H9 (cell line): ENCODE data around the gene LENG1. TPM values are rescaled to one million over a fixed set of nuclear protein-coding genes. Genes with fewer than 3 reads are reported as not detected.

Experiments used
- DNase-seq: peaks from one replicate; pipeline ENCODE4 v3.0.0-alpha.2; 2017
- H2AFZ ChIP-seq: one replicate; pipeline ENCODE4 v1.6.1; 2013; ENCODE audit warnings: mild to moderate bottlenecking, low read length, control low read depth, moderate library complexity
- H2AK5ac ChIP-seq: 2 replicates; pipeline ENCODE4 v1.6.1; 2013; ENCODE audit warnings: low read length, control low read depth, mixed read lengths; ENCODE audit not compliant: insufficient read length
- H2BK120ac ChIP-seq: one replicate; pipeline ENCODE4 v1.6.1; 2013; ENCODE audit warnings: low read depth, mild to moderate bottlenecking, low read length, control low read depth, inconsistent platforms; ENCODE audit not compliant: poor library complexity, severe bottlenecking
- H2BK12ac ChIP-seq: 2 replicates; pipeline ENCODE4 v1.6.1; 2013; ENCODE audit warnings: low read length, control low read depth, mixed read lengths, low read depth; ENCODE audit not compliant: insufficient read length
- H2BK15ac ChIP-seq: 2 replicates; pipeline ENCODE4 v1.6.1; 2013; ENCODE audit warnings: low read depth, low read length, control low read depth
- H2BK20ac ChIP-seq: one replicate; pipeline ENCODE4 v1.6.1; 2013; ENCODE audit warnings: low read depth, mild to moderate bottlenecking, low read length, control low read depth, inconsistent platforms; ENCODE audit not compliant: poor library complexity, severe bottlenecking
- H2BK5ac ChIP-seq: 2 replicates; pipeline ENCODE4 v1.6.1; 2013; ENCODE audit warnings: low read length, control low read depth, mixed read lengths; ENCODE audit not compliant: insufficient read length
- H3K14ac ChIP-seq: 2 replicates; pipeline ENCODE4 v1.6.1; 2013; ENCODE audit warnings: low read length, control low read depth; ENCODE audit not compliant: insufficient read depth
- H3K18ac ChIP-seq: 2 replicates; pipeline ENCODE4 v1.6.1; 2013; ENCODE audit warnings: low read depth, mild to moderate bottlenecking, mixed read lengths, low read length, control low read depth; ENCODE audit not compliant: insufficient read length
- H3K23ac ChIP-seq: 2 replicates; pipeline ENCODE4 v1.6.1; 2013; ENCODE audit warnings: low read length, control low read depth, mixed read lengths, low read depth; ENCODE audit not compliant: insufficient read length
- H3K23me2 ChIP-seq: 2 replicates; pipeline ENCODE4 v1.6.1; 2013; ENCODE audit warnings: low read depth, mild to moderate bottlenecking, mixed read lengths, low read length, control low read depth; ENCODE audit not compliant: insufficient read length, poor library complexity, severe bottlenecking
- H3K27ac ChIP-seq: 2 replicates; pipeline ENCODE4 v1.5.1; 2013; ENCODE audit warnings: low read length, control low read depth, mixed read lengths, low read depth; ENCODE audit not compliant: insufficient read length
- H3K27me3 ChIP-seq: 2 replicates; pipeline ENCODE4 v1.6.1; 2013; ENCODE audit warnings: low read length, control low read depth, inconsistent platforms; ENCODE audit not compliant: insufficient read depth
- H3K4ac ChIP-seq: 2 replicates; pipeline ENCODE4 v1.6.1; 2013; ENCODE audit warnings: low read depth, mild to moderate bottlenecking, control low read depth, inconsistent platforms, low read length, moderate library complexity
- H3K4me1 ChIP-seq: 2 replicates; pipeline ENCODE4 v1.6.1; 2013; ENCODE audit warnings: low read length, control low read depth, inconsistent platforms; ENCODE audit not compliant: insufficient read depth
- H3K4me2 ChIP-seq: 2 replicates; pipeline ENCODE4 v1.6.1; 2013; ENCODE audit warnings: low read length, control low read depth, mixed read lengths; ENCODE audit not compliant: insufficient read length, insufficient read depth
- H3K56ac ChIP-seq: 2 replicates; pipeline ENCODE4 v1.6.1; 2013; ENCODE audit warnings: low read depth, mild to moderate bottlenecking, mixed read lengths, low read length, control low read depth; ENCODE audit not compliant: insufficient read length
- H3K79me1 ChIP-seq: 2 replicates; pipeline ENCODE4 v1.6.1; 2013; ENCODE audit warnings: low read depth, mild to moderate bottlenecking, moderate library complexity, low read length, control low read depth, inconsistent platforms; ENCODE audit not compliant: insufficient read depth, poor library complexity, severe bottlenecking
- H3K79me2 ChIP-seq: 2 replicates; pipeline ENCODE4 v1.6.1; 2013; ENCODE audit warnings: low read length, control low read depth, inconsistent platforms; ENCODE audit not compliant: insufficient read depth
- H3K9ac ChIP-seq: 2 replicates; pipeline ENCODE4 v1.6.1; 2013; ENCODE audit warnings: low read length, control low read depth, mixed read lengths; ENCODE audit not compliant: insufficient read length; ENCODE audit errors: extremely low read depth
- H3K9me3 ChIP-seq: one replicate; pipeline ENCODE4 v1.6.1; 2013; ENCODE audit warnings: low read depth, low read length, inconsistent platforms; ENCODE audit not compliant: control insufficient read depth
- H3T11ph ChIP-seq: one replicate; pipeline ENCODE4 v1.6.1; 2013; ENCODE audit warnings: mild to moderate bottlenecking, low read length, control low read depth, inconsistent platforms
- H4K20me1 ChIP-seq: one replicate; pipeline ENCODE4 v1.6.1; 2013; ENCODE audit not compliant: control insufficient read depth, insufficient read length, insufficient read depth
- H4K5ac ChIP-seq: 2 replicates; pipeline ENCODE4 v1.6.1; 2013; ENCODE audit warnings: low read depth, mild to moderate bottlenecking, mixed read lengths, low read length, control low read depth; ENCODE audit not compliant: insufficient read length
- H4K8ac ChIP-seq: replicated peaks from 2 replicates; pipeline ENCODE4 v1.6.1; 2013; ENCODE audit warnings: low read length, control low read depth, mixed read lengths, low read depth; ENCODE audit not compliant: insufficient read length
- H4K91ac ChIP-seq: 2 replicates; pipeline ENCODE4 v1.6.1; 2013; ENCODE audit warnings: low read depth, mild to moderate bottlenecking, moderate library complexity, mixed read lengths, low read length, control low read depth; ENCODE audit not compliant: insufficient read length
- H3K27ac Mint-ChIP-seq, 3 experiments: 2 replicates in 2 of 3; 3 replicates in 1 of 3; pipeline ENCODE4 v1.8.0; 2020 to 2021; ENCODE audit warnings: mixed read lengths in 3 of 3, mild to moderate bottlenecking in 1 of 3, moderate library complexity in 1 of 3
- H3K27me3 Mint-ChIP-seq: 2 replicates; pipeline ENCODE4 v1.8.0; 2021; ENCODE audit warnings: low read depth, mild to moderate bottlenecking, moderate library complexity, mixed read lengths
- H3K36me3 Mint-ChIP-seq, 3 experiments: 2 replicates in 2 of 3; 3 replicates in 1 of 3; pipeline ENCODE4 v1.8.0; 2020 to 2021; ENCODE audit warnings: low read depth in 3 of 3, mixed read lengths in 3 of 3; ENCODE audit not compliant: insufficient read depth in 1 of 3
- H3K4me1 Mint-ChIP-seq, 2 experiments: 2 replicates each; pipeline ENCODE4 v1.8.0; 2020; ENCODE audit warnings: mixed read lengths in 2 of 2
- H3K4me3 Mint-ChIP-seq, 2 experiments: 2 replicates in 1 of 2; 3 replicates in 1 of 2; pipeline ENCODE4 v1.8.0; 2020 to 2021; ENCODE audit warnings: mild to moderate bottlenecking in 2 of 2, mixed read lengths in 2 of 2, moderate library complexity in 1 of 2
- H3K9me3 Mint-ChIP-seq, 2 experiments: 2 replicates in 1 of 2; 3 replicates in 1 of 2; pipeline ENCODE4 v1.8.0; 2020; ENCODE audit warnings: mild to moderate bottlenecking in 2 of 2, mixed read lengths in 2 of 2, moderate library complexity in 1 of 2
- WGBS: extraction: QIAGEN DNeasy Blood & Tissue Kit; methylation state at CpG from one replicate; pipeline ENCODE4 v1.1.7; 2013; ENCODE audit warnings: missing lambda C conversion rate, low lambda C conversion rate, mixed read lengths; ENCODE audit not compliant: insufficient read length; ENCODE audit errors: extremely low coverage; 5-methylcytosine and 5-hydroxymethylcytosine counted together
- total RNA-seq: library from RNA; stranded (reverse); gene quantifications from 2 replicates; pipeline ENCODE4 v1.2.1, GENCODE V29; 2021
- TF ChIP-seq, protein P1 (sequence below): fragments of 200-600 bp; sonication (generic); conservative IDR thresholded peaks from 3 replicates; pipeline ENCODE4 v1.8.0; 2021; ENCODE audit warnings: antibody characterized with exemption, mild to moderate bottlenecking

Gene LENG1
- total RNA-seq, 1 experiment from 2014 or later: 7.1 TPM

DNA sequence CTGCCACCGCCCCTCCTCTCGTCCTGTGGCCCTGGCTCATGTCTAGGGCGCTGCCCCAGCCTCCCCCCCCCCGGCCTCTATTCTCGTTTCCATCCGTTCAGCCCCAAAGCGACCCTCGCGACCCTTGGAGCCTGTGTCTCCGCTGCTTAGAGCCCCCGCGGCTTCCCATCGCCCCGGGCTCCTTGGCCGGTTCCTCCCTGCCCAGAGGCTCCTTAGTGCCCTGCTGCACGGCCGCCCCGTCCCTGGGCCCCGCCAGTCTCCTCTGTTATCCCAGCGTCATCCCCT lies 31.1 kb downstream of the LENG1 start:
- no peak overlapping the region for H3K27ac ChIP-seq
- no peak overlapping the region for H3K23ac ChIP-seq
- no peak overlapping the region for H3K27ac Mint-ChIP-seq
- H3K18ac ChIP-seq: no peak overlapping the region
- no peaks in the 10 kb centered on the region for H3K27me3 ChIP-seq
- H3K79me1 ChIP-seq: no peaks in the 10 kb centered on the region
- no peaks in the 10 kb centered on the region for H3K4me1 ChIP-seq
- peaks cover 1% of the 10 kb centered on the region; the same call in 1 of the 2 replicates for H3K27me3 Mint-ChIP-seq
- H2BK15ac ChIP-seq: no peak overlapping the region
- peaks cover 1% of the 10 kb centered on the region for H3K9me3 ChIP-seq
- H2BK12ac ChIP-seq: no peak overlapping the region
- no peak overlapping the region for H3K56ac ChIP-seq
- H3K23me2 ChIP-seq: no peaks in the 10 kb centered on the region
- H3K4ac ChIP-seq: no peak overlapping the region
- no peak overlapping the region for H4K91ac ChIP-seq
- H3T11ph ChIP-seq: no peak overlapping the region
- H4K5ac ChIP-seq: no peak overlapping the region
- no peak overlapping the region for H3K9ac ChIP-seq
- no peaks in the 10 kb centered on the region for H3K4me1 Mint-ChIP-seq
- H3K4me3 Mint-ChIP-seq: no peak overlapping the region
- TF ChIP-seq, protein P1, sequence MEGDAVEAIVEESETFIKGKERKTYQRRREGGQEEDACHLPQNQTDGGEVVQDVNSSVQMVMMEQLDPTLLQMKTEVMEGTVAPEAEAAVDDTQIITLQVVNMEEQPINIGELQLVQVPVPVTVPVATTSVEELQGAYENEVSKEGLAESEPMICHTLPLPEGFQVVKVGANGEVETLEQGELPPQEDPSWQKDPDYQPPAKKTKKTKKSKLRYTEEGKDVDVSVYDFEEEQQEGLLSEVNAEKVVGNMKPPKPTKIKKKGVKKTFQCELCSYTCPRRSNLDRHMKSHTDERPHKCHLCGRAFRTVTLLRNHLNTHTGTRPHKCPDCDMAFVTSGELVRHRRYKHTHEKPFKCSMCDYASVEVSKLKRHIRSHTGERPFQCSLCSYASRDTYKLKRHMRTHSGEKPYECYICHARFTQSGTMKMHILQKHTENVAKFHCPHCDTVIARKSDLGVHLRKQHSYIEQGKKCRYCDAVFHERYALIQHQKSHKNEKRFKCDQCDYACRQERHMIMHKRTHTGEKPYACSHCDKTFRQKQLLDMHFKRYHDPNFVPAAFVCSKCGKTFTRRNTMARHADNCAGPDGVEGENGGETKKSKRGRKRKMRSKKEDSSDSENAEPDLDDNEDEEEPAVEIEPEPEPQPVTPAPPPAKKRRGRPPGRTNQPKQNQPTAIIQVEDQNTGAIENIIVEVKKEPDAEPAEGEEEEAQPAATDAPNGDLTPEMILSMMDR: no peak
- no peak overlapping the region for H2BK5ac ChIP-seq
- H2BK20ac ChIP-seq: no peak overlapping the region
- H2BK120ac ChIP-seq: no peak overlapping the region
- no peak overlapping the region for H2AFZ ChIP-seq
- H4K8ac ChIP-seq: no peak overlapping the region
- H3K79me2 ChIP-seq: no peaks in the 10 kb centered on the region
- no peak overlapping the region for H3K14ac ChIP-seq
- no peaks in the 10 kb centered on the region for H4K20me1 ChIP-seq
- H3K4me2 ChIP-seq: no peak overlapping the region
- DNase-seq: no peak
- H3K9me3 Mint-ChIP-seq: peaks cover 2 to 3% of the 10 kb centered on the region in 2 experiments; a peak in 2 of 5 replicates
- H2AK5ac ChIP-seq: no peak overlapping the region
- no CpG with 5 or more reads among the region's 20 CpGs for WGBS
- H3K36me3 Mint-ChIP-seq: peaks cover 34 to 79% (median 69%) of the 10 kb centered on the region in 3 experiments; a peak in 6 of 7 replicates
